OCI-M2 (cell line): ENCODE measurements around the gene CAMSAP2.
"Not testable (repeated sequence)": the region's sequence is repeated elsewhere in the genome, so short reads cannot be mapped to it uniquely, and the experiment has no call there.

Experiments used
- DNase-seq: peaks from one replicate; lab custom pipeline; 2025; ENCODE audit not compliant: unreplicated experiment; lab: John Stamatoyannopoulos, UW

Gene CAMSAP2

GRCh38 chr1:200738949-200739651 is 407 bp downstream of the CAMSAP2 start:
- no peak for DNase-seq

DNA sequence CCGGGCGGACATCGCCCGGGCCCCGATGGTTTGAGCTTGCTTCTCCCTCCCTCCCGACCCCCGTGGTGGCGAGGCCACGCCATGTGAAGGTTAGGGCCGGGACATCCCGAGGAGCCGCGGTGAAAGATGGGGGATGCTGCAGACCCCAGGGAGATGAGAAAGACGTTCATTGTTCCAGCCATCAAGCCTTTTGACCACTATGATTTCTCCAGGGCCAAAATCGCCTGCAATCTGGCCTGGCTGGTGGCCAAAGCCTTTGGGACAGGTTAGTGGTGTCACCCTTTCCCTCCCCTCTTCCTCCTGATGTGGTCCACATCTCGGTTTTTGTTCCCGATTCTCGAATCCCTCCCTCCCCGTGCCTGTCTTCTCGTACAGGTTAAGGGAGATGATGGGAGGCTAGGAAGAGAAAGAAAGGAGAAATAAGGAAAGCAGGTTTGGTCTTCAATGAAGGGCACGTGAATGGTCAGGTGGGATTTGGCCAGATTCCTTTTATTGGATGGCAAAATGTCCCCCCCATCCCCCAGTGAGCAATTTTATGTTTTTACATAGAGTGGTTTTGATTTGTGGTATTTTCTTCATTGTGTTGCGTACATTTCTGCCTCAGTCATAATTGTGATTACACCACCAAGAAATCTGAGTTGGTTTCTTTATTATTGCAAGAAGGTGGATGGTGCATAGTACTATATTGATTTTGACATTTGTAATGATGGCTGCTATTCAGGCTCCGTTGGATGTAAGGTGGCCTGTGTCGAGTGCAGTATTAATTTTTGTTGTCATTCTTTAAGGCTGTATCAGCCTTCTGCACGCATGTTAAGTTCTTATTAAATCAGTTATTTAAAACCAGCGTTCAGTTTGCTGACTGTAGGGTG is 1.2 kb downstream of the CAMSAP2 start:
- DNase-seq: no peak

DNA sequence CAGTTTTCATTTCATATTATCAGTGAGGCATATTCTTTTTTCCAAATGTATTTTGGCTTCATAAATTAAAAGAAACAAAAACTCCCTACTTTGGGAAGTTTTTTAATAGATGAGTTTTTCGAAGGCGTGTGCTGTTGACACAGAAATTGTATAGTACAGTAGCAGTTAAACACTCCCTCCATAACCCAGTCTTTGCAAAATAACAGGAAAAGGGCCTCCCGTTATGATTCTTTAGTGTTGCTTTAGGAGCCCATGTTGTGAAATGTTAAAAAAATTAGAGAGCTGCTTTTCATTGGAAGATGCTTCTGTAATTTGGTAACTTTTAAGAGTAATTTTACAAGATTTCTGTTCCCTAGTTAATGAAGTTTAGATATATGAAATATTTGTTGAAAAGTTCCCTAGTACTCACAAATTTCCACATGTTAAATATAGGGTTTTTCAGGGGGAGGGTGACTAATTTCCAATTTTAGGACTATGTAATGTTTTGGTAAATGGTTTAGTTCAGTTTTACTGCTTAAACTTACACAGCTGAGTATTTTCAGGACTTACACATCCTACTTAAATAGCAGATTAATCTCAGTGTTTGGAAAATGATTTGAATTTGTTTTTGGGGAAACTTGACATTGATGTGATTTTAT is 2.0 kb downstream of the CAMSAP2 start:
- no peak for DNase-seq

GRCh38 chr1:200741551-200742207 is 3.0 kb downstream of the CAMSAP2 start:
- no peak for DNase-seq

- no peak for DNase-seq
Observed at GRCh38 chr1:200744143-200744542, 5.5 kb downstream of the CAMSAP2 start.

GRCh38 chr1:200749090-200749489 is 10.4 kb downstream of the CAMSAP2 start:
- DNase-seq: no peak

DNA sequence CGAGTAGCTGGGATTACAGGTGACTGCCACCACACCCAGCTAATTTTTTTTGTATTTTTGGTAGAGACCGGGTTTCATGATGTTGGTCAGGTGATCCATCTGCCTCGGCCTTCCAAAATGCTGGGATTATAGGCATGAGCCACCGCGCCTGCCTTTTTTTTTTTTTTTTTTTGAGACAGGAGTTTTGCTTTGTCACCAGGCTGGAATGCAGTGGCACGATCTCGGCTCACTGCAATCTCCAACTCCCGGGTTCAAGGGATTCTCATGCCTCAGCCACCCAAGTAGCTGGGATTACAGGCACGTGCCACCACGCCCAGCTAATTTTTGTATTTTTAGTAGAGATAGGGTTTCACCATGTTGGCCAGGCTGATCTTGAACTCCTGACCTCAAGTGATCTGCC is 12.1 kb downstream of the CAMSAP2 start:
- not testable (repeated sequence) for DNase-seq

DNA sequence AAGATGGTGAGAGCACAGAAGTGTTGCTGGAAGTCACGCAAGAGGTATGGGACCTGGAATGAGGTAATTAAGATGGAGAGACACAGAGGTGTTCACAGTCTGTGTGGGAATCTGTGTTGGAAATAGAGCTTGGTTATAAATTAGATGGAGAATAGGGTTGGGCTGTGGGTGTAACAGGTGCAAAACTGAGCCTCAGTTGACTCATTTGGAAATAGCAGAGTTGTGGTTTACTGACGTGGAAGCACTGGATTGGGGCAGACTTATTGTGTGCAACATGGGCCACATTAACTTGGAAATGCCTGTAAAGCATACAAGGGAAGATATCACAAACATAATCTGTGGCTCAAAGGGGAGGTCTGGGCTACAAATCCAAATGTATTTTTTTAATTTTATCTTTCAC is 13.0 kb downstream of the CAMSAP2 start:
- no peak for DNase-seq

GRCh38 chr1:200753650-200754198 is 15.0 kb downstream of the CAMSAP2 start:
- DNase-seq: no peak

DNA sequence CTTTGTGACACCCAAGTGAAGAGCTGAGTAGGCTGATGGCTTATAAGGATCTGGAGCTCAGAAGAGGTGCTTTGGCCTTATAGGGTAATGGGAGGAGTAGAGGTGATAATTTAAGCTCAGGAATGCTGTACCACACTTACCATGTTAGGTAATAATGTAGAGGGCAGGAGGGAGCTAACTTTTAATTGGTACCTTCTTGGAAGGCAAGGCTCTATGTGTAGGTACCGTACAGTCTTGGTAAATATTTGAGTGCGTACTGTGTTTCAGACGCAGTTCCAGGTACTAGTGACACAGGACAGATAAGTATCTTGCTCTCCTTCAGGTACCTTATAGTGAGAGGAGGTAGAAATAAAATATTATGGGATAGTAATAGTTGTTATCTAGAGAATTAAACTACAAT is 16.8 kb downstream of the CAMSAP2 start:
- no peak for DNase-seq

GRCh38 chr1:200762089-200762488 is 23.4 kb downstream of the CAMSAP2 start:
- no peak for DNase-seq

GRCh38 chr1:200767321-200767720 is 28.6 kb downstream of the CAMSAP2 start:
- DNase-seq: no peak

DNA sequence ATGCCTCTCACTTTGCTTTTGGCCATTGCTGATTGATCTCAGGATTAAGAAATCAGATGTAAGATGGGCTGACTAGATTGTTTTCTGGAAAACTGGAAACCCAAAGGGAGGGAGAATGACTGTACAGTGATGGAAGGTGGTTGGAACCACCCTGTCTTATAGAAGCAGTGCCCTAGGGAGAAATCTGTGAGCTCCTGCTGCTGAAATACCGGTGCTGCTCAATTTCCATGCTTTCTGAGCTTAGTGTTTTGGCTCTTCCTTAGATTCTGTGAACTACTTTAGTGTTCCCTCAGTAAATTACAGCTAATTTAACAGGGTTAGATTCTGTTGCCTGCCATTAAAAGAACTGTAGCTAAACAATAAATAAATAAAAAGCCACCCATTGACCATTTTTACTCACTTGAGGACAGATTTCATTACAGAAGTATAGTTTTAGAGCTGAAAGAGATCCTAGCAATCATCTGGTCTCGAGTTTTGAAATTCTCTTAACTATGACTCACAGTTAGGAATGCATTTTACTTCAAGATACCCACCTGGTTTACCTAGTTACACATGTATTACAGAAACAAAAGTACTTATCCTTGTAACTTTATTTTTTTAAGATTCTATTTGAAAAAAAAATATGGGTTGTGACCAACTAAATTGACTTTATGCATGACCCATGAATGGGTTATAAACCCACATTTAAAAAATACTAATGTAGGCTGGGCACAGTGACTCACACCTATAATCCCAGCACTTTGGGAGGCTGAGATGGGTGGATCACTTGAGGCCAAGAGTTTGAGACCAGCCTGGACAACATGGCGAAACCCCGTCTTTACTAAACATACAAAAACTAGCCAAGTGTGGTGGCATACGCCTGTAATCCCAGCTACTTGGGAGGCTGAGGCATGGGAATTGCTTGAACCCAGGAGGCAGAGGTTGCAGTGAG is 33.2 kb downstream of the CAMSAP2 start:
- DNase-seq: no peak

DNA sequence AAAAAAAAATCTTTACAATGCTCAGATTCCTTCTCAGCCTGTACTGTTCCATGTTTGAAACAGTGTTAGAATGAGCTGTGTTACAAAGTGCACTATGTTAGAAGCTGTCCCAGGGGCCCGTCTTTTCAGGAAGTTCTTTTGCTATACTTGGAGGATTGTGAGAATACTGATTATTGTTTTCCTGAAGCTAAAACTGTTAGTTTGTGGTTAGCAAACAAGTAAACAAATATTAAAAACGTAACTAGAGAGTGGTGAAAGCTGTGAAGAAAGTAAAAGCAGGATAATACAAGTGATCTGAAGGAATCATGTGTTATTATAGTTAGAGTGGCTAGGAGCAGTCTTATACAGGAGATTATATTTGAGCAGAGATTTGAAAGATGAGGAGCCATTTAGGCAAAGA is 35.6 kb downstream of the CAMSAP2 start:
- no peak for DNase-seq

GRCh38 chr1:200774735-200775444 is 36.2 kb downstream of the CAMSAP2 start:
- no peak for DNase-seq

GRCh38 chr1:200775850-200776249 is 37.2 kb downstream of the CAMSAP2 start:
- DNase-seq: no peak

DNA sequence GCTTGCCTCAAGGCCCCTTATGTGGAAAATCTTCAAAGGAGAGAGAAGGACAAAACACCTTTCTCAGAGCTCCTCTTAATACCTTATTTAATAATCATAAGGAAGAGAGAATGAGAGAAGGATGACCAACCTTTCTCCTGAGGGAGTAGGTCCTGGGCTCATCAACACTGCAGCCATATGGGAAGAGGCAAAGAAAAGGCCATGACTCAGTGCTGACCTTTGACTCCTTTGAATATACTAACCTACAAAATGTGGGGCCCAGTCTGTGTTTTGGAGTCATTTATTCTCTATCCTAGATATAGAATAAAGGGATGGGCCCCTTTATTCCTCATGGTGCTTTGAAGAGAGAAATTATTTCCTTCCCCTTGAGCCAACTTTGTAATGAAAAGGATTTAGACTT is 38.3 kb downstream of the CAMSAP2 start:
- no peak for DNase-seq

DNA sequence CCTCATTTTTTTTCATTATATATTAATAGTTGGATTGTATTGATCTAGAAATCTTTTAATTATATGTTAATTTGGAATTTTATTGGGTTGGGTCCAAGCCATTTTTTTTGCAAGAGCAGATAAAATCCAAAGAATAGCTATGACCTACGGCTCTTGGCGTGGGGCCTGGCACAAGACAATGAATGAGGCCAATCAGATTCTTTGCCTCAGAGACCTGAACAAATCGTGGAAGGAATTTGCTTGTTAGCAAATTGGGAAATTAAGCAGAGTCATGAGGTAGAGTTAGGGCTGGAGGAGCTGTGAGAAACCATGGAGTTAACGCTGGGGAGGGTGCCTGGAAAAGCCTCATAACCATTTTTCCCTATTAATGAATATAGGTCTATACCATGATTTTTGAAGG is 40.1 kb downstream of the CAMSAP2 start:
- no peak for DNase-seq

DNA sequence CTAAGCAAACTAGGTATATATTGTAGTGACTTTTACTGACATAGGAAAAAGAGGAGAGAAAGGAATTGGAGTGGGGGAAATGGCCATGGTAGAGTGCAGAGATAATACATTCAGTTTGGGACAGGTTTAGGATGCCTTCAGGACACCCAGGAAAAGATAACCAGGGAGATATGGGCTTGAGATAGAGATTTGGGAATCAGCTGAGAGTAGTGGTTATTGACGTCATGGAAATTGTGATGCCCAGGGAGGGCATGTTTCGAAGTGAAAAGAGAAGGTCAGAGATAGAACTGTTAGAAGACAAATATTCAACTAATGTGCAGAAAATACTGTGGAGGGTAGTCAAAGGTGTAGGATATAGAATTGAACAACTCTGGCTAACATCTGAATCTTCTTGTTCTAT is 40.6 kb downstream of the CAMSAP2 start:
- DNase-seq: no peak
